ENCODE results near the gene GPC6. TPM values are rescaled to one million over a fixed set of nuclear protein-coding genes. Genes with fewer than 3 reads are reported as not detected.

GPC6 gene
- total and polyA plus RNA-seq, 2 donors (not counting 3 experiments of a cell fraction or from before 2014, with no cell fraction given), result 0.01 TPM; not detected in 1

GRCh38 chr13:94162289-94162688 lies 935.7 kb downstream of the GPC6 start:
- no peak overlapping the region for H3K4me3 ChIP-seq (replicated peaks in 1 of 3; ENCODE audit: insufficient read depth in 1 of 3, low read depth in 1 of 3, low read length in 3 of 3)
- no peak for TF ChIP-seq POLR2A (IDR thresholded peaks at IDR 0.05; ENCODE audit: low read depth, low read length)
- TF ChIP-seq JUN (IDR thresholded peaks at IDR 0.05; ENCODE audit: borderline replicate concordance, insufficient read depth, insufficient read length, low read depth), result no peak
- TF ChIP-seq MYC (IDR thresholded peaks at IDR 0.05; ENCODE audit: low read depth, low read length), result no peak
- TF ChIP-seq EZH2 (IDR thresholded peaks at IDR 0.05; ENCODE audit: borderline replicate concordance, low read depth, low read length, severe bottlenecking), result no peak
- TF ChIP-seq POLR2AphosphoS5 (IDR thresholded peaks at IDR 0.05; ENCODE audit: insufficient read depth, low read depth, low read length), result no peak
- no peak for TF ChIP-seq CTCF (IDR thresholded peaks at IDR 0.05; ENCODE audit: extremely low read depth in 1 of 2, insufficient read depth in 1 of 2, low read depth in 1 of 2, low read length in 2 of 2)
- no peak for TF ChIP-seq FOS (IDR thresholded peaks at IDR 0.05; ENCODE audit: borderline replicate concordance, insufficient read depth, low read length)
- no peak for TF ChIP-seq MAX (IDR thresholded peaks at IDR 0.05; ENCODE audit: insufficient read depth, insufficient read length)
- TF ChIP-seq GATA2 (IDR thresholded peaks at IDR 0.05; ENCODE audit: insufficient read depth, insufficient read length, low read depth, low read length), result no peak
- no peak overlapping the region for H3K27ac ChIP-seq (ENCODE audit: insufficient read depth, low read depth, low read length)
- no peaks in the 10 kb centered on the region for H3K4me1 ChIP-seq (ENCODE audit: control insufficient read depth, extremely low read depth, insufficient read depth, low read length)
- ChIA-PET POLR2A (interaction anchor here (0.6 kb wide), 1 partner anchor 136 kb away, joined by 3 read pairs; no protein-coding TSS in a partner anchor), CTCF (no interaction called here)
- intact Hi-C loops (cut with micrococcal nuclease), result no loop called here
- dilution Hi-C loops (cut with MboI; ENCODE audit: extremely low pct_ligation_motif_present, low sequenced_read_pairs), result no loop called here
- no peaks in the 10 kb centered on the region for H3K9me1 ChIP-seq (replicated peaks; ENCODE audit: control insufficient read depth, extremely low read depth, insufficient read depth, low read length)
- no peak overlapping the region for H3K9ac ChIP-seq (replicated peaks; ENCODE audit: extremely low read depth, insufficient read depth, low read length)
- H3K9me3 ChIP-seq (replicated peaks; ENCODE audit: control insufficient read depth, insufficient read depth, low read length), result no peaks in the 10 kb centered on the region
- H3K4me2 ChIP-seq (ENCODE audit: insufficient read depth, low read length), result no peak overlapping the region
- H3K27me3 ChIP-seq (ENCODE audit: control insufficient read depth in 2 of 2, insufficient read depth in 2 of 2, low read length in 2 of 2), result no peaks in the 10 kb centered on the region
- H4K20me1 ChIP-seq (replicated peaks; ENCODE audit: control insufficient read depth, extremely low read depth, insufficient read depth, low read length), result no peaks in the 10 kb centered on the region
- no peak overlapping the region for H2AFZ ChIP-seq (ENCODE audit: low read depth, low read length)
- no peak for FAIRE-seq
- BruUV-seq (replicated peaks), result no TSS peak
- no peaks in the 10 kb centered on the region for H3K36me3 ChIP-seq (ENCODE audit: control insufficient read depth in 2 of 2, extremely low read depth in 1 of 2, insufficient read depth in 2 of 2, low read length in 2 of 2)
- H3K79me2 ChIP-seq (ENCODE audit: control insufficient read depth, insufficient read depth, low read length), result no peaks in the 10 kb centered on the region
- no peak for DNase-seq (ENCODE audit: low read depth, low spot score)

Data from endothelial cell of umbilical vein (primary cell).